ENCODE results near the gene TCF12.
"Not testable (repeated sequence)": the region's sequence is repeated elsewhere in the genome, so short reads cannot be mapped to it uniquely, and the experiment has no call there.

Gene TCF12

GRCh38 chr15:56946150-56946549 is 27.7 kb downstream of the TCF12 start:
- no peak for DNase-seq (ENCODE audit: low read depth in 2 of 2)

DNA sequence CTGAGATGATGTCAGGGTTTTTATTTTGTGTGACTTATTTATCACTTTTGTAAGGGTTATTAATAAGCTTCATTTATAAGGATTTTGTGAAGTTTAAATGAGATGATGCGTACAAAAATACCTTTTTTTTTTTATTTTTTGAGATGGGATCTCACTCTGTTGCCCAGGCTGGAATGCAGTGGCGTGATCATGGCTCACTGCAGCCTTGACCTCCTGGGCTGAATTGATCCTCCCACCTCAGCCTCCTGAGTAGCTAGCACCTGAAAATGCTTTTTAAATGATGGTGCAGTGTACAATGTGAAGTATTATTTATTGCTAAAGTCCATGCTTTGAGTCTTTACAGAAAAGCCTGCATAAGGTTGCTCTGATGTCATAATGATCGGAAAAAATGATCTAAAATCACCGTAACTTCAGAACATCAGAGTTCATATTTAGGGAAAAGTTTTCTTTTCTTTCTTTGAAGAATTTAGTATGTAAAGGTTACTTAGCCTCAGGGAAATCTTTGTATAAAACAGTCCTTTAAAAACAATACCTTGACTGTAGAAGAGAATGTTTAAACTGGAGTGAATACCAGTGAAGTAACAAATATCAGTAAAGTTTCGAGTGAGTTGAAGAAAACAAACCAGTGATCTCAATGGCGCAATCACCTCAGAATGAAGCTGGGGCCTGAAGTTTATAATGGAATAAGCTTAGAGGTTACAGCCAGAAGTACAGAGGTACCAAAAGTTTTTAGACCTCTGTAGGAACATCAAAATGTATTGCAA is 29.7 kb downstream of the TCF12 start:
- no peak for DNase-seq (ENCODE audit: low read depth in 2 of 2)

GRCh38 chr15:56948764-56949101 is 30.3 kb downstream of the TCF12 start:
- no peak for DNase-seq (ENCODE audit: low read depth in 2 of 2)

GRCh38 chr15:56950979-56951378 is 32.5 kb downstream of the TCF12 start:
- DNase-seq (ENCODE audit: low read depth in 2 of 2): no peak

- DNase-seq (ENCODE audit: low read depth in 2 of 2): no peak
Measured at GRCh38 chr15:56953790-56954189, 35.3 kb downstream of the TCF12 start.

DNA sequence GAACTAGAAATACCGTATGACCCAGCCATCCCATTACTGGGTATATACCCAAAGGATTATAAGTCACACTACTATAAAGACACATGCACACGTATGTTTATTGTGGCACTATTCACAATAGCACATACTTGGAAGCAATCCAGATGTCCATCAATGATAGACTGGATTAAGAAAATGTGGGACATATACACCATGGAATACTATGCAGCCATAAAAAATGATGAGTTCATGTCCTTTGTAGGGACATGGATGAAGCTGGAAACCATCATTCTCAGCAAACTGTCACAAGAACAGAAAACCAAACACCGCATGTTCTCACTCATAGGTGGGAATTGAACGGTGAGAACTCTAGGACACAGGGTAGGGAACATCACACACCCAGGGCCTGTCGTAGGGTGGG is 36.6 kb downstream of the TCF12 start:
- DNase-seq (ENCODE audit: low read depth in 2 of 2): not testable (repeated sequence)

- no peak for DNase-seq (ENCODE audit: low read depth in 2 of 2)
Measured at GRCh38 chr15:56956538-56956937, 38.1 kb downstream of the TCF12 start.

- no peak for DNase-seq (ENCODE audit: low read depth in 2 of 2)
Measured at GRCh38 chr15:56957812-56958406, 39.5 kb downstream of the TCF12 start.

DNA sequence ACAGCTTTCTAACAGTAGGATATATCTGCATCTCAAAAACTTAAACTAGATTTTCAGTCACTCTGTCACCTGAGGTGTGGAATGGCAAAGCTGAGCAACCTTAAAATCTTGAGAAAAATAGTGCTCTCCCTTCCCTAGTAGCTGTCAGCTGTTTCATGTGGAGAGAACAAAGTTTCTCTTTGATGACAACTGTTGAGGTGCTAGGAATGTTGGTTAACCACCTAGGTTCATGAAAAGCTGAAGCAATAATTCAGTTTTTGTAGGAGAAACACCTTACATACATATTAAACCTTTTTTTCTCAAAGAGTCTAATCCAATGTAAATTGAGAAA is 40.8 kb downstream of the TCF12 start:
- DNase-seq (ENCODE audit: low read depth in 2 of 2): no peak

DNA sequence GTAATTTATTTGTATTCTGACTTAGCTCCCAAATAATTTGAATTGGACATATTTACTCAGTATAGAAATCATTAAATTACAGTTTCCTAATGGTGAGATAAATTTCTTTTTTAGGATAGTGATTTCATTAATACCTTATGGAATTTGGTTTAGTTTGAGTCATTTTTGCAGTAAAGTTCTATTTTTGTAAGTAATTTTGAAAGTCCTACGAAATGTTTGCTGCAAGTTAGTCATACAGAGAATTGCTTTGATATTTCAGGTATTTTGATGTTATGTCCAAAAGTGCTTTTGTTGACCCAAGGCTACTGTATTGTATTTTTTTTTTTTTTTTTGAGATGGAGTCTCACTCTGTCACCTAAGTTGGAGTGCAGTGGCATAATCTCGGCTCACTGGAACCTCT is 41.7 kb downstream of the TCF12 start:
- no peak for DNase-seq (ENCODE audit: low read depth in 2 of 2)

DNA sequence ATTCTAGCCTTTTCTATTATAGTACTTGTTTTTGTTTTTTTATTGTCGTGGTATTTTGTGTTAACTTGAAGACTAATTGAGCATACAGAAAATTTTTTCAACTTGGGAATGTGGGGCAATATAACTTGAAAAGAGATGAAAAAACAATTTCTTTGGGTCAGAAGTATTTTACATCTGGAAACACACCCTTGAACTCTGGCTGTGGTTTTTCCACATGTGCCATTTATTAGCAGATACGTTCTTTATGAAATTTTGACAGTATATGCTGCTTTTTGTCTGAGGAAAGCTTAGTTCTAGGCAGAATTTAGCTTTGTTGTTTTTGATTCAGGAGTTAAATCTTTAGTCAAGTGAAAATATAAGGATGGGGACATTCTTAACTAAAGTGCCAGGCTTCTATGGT is 44.7 kb downstream of the TCF12 start:
- no peak for DNase-seq (ENCODE audit: low read depth in 2 of 2)

DNA sequence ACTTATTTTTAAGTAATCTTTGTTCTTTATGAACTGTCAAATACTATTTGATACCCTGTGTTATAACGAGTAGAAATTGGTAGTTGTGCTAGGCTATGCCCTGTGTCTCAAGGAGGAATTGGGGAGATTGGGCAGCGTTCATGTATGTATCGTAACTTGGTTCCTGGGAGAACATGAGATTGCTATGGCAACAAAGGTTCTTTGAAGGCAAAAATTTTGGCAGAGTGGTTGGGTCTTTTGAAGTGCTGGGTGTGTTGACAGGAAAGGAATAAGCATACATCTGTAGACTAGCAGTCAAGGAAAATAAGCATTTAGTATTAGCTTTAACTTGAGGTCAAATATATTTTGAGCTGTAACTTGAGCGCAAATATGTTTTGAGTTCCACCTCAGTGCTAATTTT is 45.3 kb downstream of the TCF12 start:
- no peak for DNase-seq (ENCODE audit: low read depth in 2 of 2)

DNA sequence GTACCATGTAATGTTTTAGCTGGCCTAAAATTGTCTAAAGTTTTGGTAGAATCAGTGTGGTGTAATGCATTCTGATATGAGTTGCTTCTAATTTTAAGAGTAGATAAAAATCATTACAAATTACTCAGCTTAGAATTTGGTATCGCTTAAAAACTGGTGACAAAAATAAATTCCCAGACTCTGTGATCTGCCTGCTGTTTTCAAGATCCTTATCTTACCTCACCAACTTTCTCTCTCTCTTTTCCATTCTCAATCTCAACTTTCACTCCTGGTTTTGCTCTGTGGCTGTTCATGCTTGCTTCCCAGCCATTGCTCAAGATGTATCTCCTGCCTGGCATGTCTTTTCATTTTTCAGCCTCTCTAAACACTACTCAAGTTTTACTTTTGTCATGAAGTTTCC is 45.7 kb downstream of the TCF12 start:
- no peak for DNase-seq (ENCODE audit: low read depth in 2 of 2)

- DNase-seq (ENCODE audit: low read depth in 2 of 2): no peak
Measured at GRCh38 chr15:56965231-56966013, 47.0 kb downstream of the TCF12 start.

- DNase-seq (ENCODE audit: low read depth in 2 of 2): no peak
Measured at GRCh38 chr15:56967336-56967735, 48.9 kb downstream of the TCF12 start.

GRCh38 chr15:56968256-56968655 is 49.8 kb downstream of the TCF12 start:
- no peak for DNase-seq (ENCODE audit: low read depth in 2 of 2)

- no peak for DNase-seq (ENCODE audit: low read depth in 2 of 2)
Measured at GRCh38 chr15:56968821-56969220, 50.4 kb downstream of the TCF12 start.

DNA sequence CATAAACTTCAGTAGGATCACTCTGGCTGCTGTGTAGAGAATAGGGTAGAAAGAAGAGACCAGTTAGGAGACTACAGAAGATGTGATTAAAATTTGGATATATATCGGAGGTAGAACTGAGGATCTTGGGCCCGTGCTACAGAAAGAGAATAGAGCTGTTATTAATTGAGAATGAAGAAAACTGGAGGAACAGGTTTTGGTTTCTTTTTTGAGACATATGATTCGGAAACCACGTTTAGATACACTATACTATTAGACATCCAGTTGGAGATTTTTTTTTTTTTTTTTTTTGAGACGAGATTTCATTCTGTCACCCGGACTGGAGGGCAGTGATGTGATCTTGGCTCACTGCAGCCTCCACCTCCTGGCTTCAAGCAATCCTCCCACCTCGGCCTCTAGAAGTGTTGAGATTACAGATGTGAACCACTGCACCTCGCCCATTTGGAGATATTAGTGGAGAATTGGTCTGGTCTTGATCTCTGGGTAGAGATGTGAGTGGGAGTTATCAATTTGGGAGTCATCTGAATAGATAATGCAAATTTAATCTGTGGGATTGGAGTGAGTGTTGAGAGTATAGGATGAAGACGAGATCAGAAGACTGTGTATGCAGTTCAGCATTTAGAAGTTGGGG is 50.9 kb downstream of the TCF12 start:
- DNase-seq (ENCODE audit: low read depth in 2 of 2): no peak

- no peak for DNase-seq (ENCODE audit: low read depth in 2 of 2)
Measured at GRCh38 chr15:56971571-56971970, 53.1 kb downstream of the TCF12 start.

GRCh38 chr15:56972016-56972415 is 53.6 kb downstream of the TCF12 start:
- DNase-seq (ENCODE audit: low read depth in 2 of 2): no peak

DNA sequence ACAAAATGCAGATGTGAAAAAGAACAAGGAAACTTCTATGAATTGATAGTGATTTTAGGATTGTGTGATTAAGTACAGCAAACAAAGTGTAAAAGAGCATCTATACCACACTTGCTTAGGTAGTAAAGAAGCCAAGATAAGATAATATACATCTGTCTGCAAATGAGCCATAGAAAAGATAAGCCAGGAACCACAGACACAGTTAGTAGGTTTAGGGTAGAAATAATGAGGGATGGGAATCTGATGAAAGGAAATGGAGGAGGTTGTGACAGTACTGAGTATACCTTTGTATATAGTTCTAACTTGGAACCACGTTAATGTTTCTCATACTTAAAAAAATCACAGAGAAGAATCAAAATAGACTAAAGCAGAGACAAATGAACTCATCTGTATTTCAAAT is 54.0 kb downstream of the TCF12 start:
- DNase-seq (ENCODE audit: low read depth in 2 of 2): no peak

- DNase-seq (ENCODE audit: low read depth in 2 of 2): no peak
Measured at GRCh38 chr15:56973463-56973862, 55.0 kb downstream of the TCF12 start.

- DNase-seq (ENCODE audit: low read depth in 2 of 2): no peak
Measured at GRCh38 chr15:56977232-56977631, 58.8 kb downstream of the TCF12 start.

Data from stimulated activated CD8-positive, alpha-beta memory T cell treated with anti-CD3 and anti-CD28 coated beads, Interleukin-15, amount 100 ng/mL, for 48 hours (primary cell).